ENCODE measurements around the gene CRTAC1.

DNA sequence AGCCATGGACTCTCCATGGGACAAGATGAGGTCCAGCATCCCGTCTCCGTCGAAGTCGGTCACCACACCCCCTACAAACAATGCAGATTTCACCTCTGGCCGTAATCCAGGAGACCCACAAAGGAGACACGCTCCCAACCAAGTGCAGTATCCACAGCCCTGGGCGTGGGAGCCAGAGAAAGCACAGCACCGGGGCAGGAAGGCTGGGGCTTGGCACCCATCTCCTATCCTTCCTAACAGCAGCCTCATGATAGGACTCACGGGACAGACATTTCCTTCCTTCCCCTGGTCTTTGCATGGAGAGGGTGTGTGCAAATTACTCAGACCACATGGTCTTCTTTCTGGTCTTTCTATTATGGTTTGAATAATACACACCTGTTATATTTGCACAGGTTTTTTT lies 134.5 kb downstream of the CRTAC1 start:
- TF ChIP-seq EP300 (IDR thresholded peaks at IDR 0.05) = no peak
- TF ChIP-seq POLR2A (IDR thresholded peaks at IDR 0.05; ENCODE audit: low read length) = no peak
- TF ChIP-seq, protein P1, sequence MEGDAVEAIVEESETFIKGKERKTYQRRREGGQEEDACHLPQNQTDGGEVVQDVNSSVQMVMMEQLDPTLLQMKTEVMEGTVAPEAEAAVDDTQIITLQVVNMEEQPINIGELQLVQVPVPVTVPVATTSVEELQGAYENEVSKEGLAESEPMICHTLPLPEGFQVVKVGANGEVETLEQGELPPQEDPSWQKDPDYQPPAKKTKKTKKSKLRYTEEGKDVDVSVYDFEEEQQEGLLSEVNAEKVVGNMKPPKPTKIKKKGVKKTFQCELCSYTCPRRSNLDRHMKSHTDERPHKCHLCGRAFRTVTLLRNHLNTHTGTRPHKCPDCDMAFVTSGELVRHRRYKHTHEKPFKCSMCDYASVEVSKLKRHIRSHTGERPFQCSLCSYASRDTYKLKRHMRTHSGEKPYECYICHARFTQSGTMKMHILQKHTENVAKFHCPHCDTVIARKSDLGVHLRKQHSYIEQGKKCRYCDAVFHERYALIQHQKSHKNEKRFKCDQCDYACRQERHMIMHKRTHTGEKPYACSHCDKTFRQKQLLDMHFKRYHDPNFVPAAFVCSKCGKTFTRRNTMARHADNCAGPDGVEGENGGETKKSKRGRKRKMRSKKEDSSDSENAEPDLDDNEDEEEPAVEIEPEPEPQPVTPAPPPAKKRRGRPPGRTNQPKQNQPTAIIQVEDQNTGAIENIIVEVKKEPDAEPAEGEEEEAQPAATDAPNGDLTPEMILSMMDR (IDR thresholded peaks at IDR 0.05) = no peak
- TF ChIP-seq MYC (IDR thresholded peaks at IDR 0.05; ENCODE audit: borderline replicate concordance, low read length) = no peak
- TF ChIP-seq RAD21 (conservative IDR thresholded peaks at IDR 0.05 in 1 of 2, IDR thresholded peaks at IDR 0.05 in 1 of 2) = no peak
- no peak for TF ChIP-seq RFX5 (IDR thresholded peaks at IDR 0.05)

All from A549 (cell line).